BLaER1 (cell line): Measurements from ENCODE around the gene MAPKAP1.

ENCODE experiments used
- H3K27ac ChIP-seq: shearing (Covaris generic); formaldehyde crosslinking; 2 replicates; pipeline ENCODE4 v1.8.1; 2022
- H3K27me3 ChIP-seq: shearing (Covaris generic); formaldehyde crosslinking; 2 replicates; pipeline ENCODE4 v1.8.1; 2022
- H3K36me3 ChIP-seq: shearing (Covaris generic); formaldehyde crosslinking; 2 replicates; pipeline ENCODE4 v1.8.1; 2022
- H3K4me1 ChIP-seq: shearing (Covaris generic); formaldehyde crosslinking; 2 replicates; pipeline ENCODE4 v1.8.1; 2022
- H3K4me2 ChIP-seq: shearing (Covaris generic); formaldehyde crosslinking; 2 replicates; pipeline ENCODE4 v1.8.1; 2022
- H3K4me3 ChIP-seq: shearing (Covaris generic); formaldehyde crosslinking; 2 replicates; pipeline ENCODE4 v1.8.1; 2022
- H3K9ac ChIP-seq: shearing (Covaris generic); formaldehyde crosslinking; 2 replicates; pipeline ENCODE4 v1.8.1; 2022
- H3K9me3 ChIP-seq: shearing (Covaris generic); formaldehyde crosslinking; 2 replicates; pipeline ENCODE4 v1.8.1; 2022
- H4K20me1 ChIP-seq: shearing (Covaris generic); formaldehyde crosslinking; 2 replicates; pipeline ENCODE4 v1.8.1; 2022
- Cebpa-rat ChIP-seq: shearing (Covaris generic); IDR thresholded peaks from 2 replicates; pipeline ENCODE4 v1.8.1; 2022

The MAPKAP1 gene

DNA sequence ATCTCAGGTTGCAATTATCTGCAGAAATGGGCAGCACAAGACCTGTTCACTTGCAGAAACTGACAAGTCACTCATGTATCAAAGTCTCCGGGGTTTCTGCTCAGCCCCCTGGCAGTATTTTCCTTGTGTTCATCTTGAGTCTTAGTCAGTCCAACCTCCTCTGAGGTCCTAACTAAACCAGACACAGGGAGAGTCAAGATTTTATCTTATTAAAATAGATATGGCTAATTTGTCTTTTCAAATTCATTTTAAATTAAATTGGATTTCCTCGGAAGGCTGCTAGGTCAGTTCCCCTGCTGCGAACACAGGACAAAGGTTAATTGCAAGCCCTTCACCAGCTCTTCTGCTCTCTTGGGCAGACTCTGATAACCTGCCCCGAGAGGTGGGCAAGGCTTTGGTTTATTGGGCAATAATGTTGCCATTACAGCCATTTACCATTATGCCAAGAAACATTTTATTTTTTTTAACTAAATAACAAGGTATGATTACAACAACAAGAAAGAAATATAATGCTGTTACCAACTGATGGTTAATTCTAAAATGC lies 103.5 kb downstream of the MAPKAP1 start:
- TF ChIP-seq Cebpa-rat = no peak
- Histone ChIP-seq H4K20me1 (peaks cover 86% of the 10 kb centered on the region), H3K27ac (no peak overlapping the region), H3K4me3 (no peak overlapping the region), H3K4me1 (peaks cover 11% of the 10 kb centered on the region), H3K4me2 (no peak overlapping the region), H3K9ac (no peak overlapping the region), H3K27me3 (no peaks in the 10 kb centered on the region), H3K9me3 (no peaks in the 10 kb centered on the region), H3K36me3 (peaks cover 10% of the 10 kb centered on the region)

DNA sequence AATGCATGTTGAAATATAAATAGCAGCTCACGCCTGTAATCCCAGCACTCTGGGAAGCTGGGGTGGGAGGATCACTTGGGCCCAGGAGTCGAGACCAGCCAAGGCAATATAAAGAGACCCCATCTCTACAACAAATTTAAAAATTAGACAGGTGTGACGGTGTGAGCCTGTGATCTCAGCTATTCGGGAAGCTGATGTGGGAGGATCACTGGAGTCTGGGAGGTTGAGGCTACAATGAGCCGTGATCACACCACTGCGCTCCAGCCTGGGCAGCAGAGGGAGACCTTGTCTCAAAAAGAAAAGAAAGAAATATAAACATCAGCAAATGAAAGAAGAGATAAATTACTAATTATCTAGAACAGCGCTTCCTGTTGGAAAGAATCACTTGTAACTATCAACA lies 105.0 kb downstream of the MAPKAP1 start:
- peaks cover 10% of the 10 kb centered on the region for H3K36me3 ChIP-seq
- no peaks in the 10 kb centered on the region for H3K27me3 ChIP-seq
- peaks cover 76% of the 10 kb centered on the region for H4K20me1 ChIP-seq
- H3K4me1 ChIP-seq = no peaks in the 10 kb centered on the region
- no peak overlapping the region for H3K4me3 ChIP-seq
- no peaks in the 10 kb centered on the region for H3K9me3 ChIP-seq
- TF ChIP-seq Cebpa-rat = no peak
- no peak overlapping the region for H3K27ac ChIP-seq
- H3K9ac ChIP-seq = no peak overlapping the region
- H3K4me2 ChIP-seq = no peak overlapping the region

- H3K4me1 ChIP-seq = no peaks in the 10 kb centered on the region
- H3K4me3 ChIP-seq = no peak overlapping the region
- no peak overlapping the region for H3K27ac ChIP-seq
- H3K27me3 ChIP-seq = no peaks in the 10 kb centered on the region
- H3K36me3 ChIP-seq = peaks cover 21% of the 10 kb centered on the region
- H4K20me1 ChIP-seq = peaks cover 58% of the 10 kb centered on the region
- H3K9me3 ChIP-seq = no peaks in the 10 kb centered on the region
- no peak for TF ChIP-seq Cebpa-rat
- H3K9ac ChIP-seq = no peak overlapping the region
- H3K4me2 ChIP-seq = no peak overlapping the region
Measured at GRCh38 chr9:125600194-125600593, 106.8 kb downstream of the MAPKAP1 start.

DNA sequence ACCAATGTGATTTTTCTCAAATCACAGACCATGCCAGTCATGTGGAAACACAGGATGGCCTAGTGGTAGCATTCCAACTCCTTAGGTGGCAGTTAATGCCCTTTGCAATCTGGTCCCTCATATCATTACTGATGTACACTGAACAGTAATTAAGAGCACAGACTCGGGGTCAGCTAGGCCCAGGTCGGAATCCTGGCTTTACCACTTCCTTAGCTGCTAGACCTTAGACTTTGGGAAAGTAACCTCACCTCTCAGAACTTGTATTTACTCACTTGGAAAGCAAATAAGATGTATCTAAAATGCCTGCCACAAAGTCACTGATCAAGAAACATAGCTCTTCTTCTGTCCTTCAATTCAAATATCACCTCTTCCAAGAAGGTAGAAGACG lies 112.8 kb downstream of the MAPKAP1 start:
- H3K27ac ChIP-seq = no peak overlapping the region
- H3K4me3 ChIP-seq = no peak overlapping the region
- TF ChIP-seq Cebpa-rat = no peak
- H3K27me3 ChIP-seq = no peaks in the 10 kb centered on the region
- H3K4me1 ChIP-seq = no peaks in the 10 kb centered on the region
- peaks cover 26% of the 10 kb centered on the region; the same call in 1 of the 2 replicates for H4K20me1 ChIP-seq
- no peaks in the 10 kb centered on the region for H3K9me3 ChIP-seq
- H3K4me2 ChIP-seq = no peak overlapping the region
- 0 out of 2 replicates have a peak, but pooled peaks cover 11% of the 10 kb centered on the region for H3K36me3 ChIP-seq
- H3K9ac ChIP-seq = no peak overlapping the region

DNA sequence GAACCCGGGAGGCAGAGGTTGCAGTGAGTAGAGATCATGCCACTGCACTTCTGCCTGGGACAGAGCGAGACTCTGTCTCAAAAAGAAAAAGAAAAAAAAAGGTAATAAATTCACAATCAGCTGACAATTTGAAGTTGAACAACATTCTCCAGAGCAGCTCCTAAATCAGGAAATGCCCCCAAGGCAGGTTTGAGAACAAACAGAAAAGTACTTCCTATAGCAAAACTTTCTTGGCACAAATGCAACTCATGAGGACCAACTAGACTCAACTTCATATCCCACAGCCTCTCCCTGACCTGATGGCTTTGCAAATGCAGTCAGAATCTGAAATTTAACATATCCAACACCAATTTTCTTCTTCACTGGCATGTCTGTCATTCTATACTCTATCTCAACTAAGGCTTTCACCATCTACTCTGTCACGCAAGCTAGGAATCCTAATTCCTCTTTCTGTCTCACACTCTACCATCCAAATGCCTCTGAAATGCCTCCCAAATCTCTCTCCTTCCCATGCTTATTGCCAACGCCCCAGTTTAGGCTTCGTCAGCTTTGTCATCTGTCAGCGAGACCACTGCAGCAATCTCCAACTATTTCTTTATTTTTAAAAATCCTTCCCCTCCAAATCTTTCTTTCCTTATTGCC lies 113.3 kb downstream of the MAPKAP1 start:
- H3K4me1 ChIP-seq = no peaks in the 10 kb centered on the region
- TF ChIP-seq Cebpa-rat = no peak
- H3K27ac ChIP-seq = no peak overlapping the region
- H3K9me3 ChIP-seq = no peaks in the 10 kb centered on the region
- H4K20me1 ChIP-seq = peaks cover 30% of the 10 kb centered on the region; the same call in 1 of the 2 replicates
- no peak overlapping the region for H3K4me2 ChIP-seq
- 0 out of 2 replicates have a peak, but pooled peaks cover 15% of the 10 kb centered on the region for H3K36me3 ChIP-seq
- H3K4me3 ChIP-seq = no peak overlapping the region
- no peaks in the 10 kb centered on the region for H3K27me3 ChIP-seq
- no peak overlapping the region for H3K9ac ChIP-seq

GRCh38 chr9:125591888-125592287 lies 115.1 kb downstream of the MAPKAP1 start:
- Histone ChIP-seq H4K20me1 (peaks cover 28% of the 10 kb centered on the region; the same call in 1 of the 2 replicates), H3K36me3 (0 out of 2 replicates have a peak, but pooled peaks cover 16% of the 10 kb centered on the region), H3K4me2 (no peak overlapping the region), H3K9me3 (no peaks in the 10 kb centered on the region), H3K4me3 (no peak overlapping the region), H3K27ac (no peak overlapping the region), H3K27me3 (no peaks in the 10 kb centered on the region), H3K9ac (no peak overlapping the region), H3K4me1 (no peaks in the 10 kb centered on the region)
- TF ChIP-seq Cebpa-rat = no peak

DNA sequence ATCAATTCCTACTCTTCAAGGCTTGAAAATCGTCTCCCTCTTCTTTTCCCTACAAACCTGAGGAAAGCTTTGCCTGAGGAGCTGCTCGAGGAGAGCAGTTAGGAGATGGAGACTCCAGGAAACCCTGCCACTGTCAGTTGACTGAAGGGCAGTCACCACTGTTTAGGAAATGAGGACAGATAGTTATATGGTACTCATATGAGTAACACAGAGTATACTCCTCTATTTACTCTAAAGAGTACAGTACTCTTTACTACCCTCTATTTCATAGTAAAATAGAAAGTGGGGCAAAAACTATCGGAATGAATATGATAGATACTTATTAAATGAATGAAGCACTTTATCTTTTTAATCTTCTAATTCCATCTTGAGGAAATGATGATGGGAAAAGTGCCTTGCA lies 115.8 kb downstream of the MAPKAP1 start:
- TF ChIP-seq Cebpa-rat = no peak
- no peak overlapping the region for H3K4me3 ChIP-seq
- H3K4me1 ChIP-seq = no peaks in the 10 kb centered on the region
- no peak overlapping the region for H3K27ac ChIP-seq
- H3K9ac ChIP-seq = no peak overlapping the region
- 0 out of 2 replicates have a peak, but pooled peaks cover 14% of the 10 kb centered on the region for H3K36me3 ChIP-seq
- no peak overlapping the region for H3K4me2 ChIP-seq
- H4K20me1 ChIP-seq = peaks cover 32% of the 10 kb centered on the region; the same call in 1 of the 2 replicates
- no peaks in the 10 kb centered on the region for H3K27me3 ChIP-seq
- no peaks in the 10 kb centered on the region for H3K9me3 ChIP-seq

- no peak overlapping the region for H3K9ac ChIP-seq
- H3K4me1 ChIP-seq = no peaks in the 10 kb centered on the region
- no peak for TF ChIP-seq Cebpa-rat
- no peaks in the 10 kb centered on the region for H3K9me3 ChIP-seq
- no peaks in the 10 kb centered on the region for H3K27me3 ChIP-seq
- peaks cover 32% of the 10 kb centered on the region; the same call in 1 of the 2 replicates for H4K20me1 ChIP-seq
- H3K4me3 ChIP-seq = no peak overlapping the region
- H3K27ac ChIP-seq = no peak overlapping the region
- peaks cover 25% of the 10 kb centered on the region for H3K36me3 ChIP-seq
- H3K4me2 ChIP-seq = no peak overlapping the region
Measured at GRCh38 chr9:125589287-125589686, 117.7 kb downstream of the MAPKAP1 start.

DNA sequence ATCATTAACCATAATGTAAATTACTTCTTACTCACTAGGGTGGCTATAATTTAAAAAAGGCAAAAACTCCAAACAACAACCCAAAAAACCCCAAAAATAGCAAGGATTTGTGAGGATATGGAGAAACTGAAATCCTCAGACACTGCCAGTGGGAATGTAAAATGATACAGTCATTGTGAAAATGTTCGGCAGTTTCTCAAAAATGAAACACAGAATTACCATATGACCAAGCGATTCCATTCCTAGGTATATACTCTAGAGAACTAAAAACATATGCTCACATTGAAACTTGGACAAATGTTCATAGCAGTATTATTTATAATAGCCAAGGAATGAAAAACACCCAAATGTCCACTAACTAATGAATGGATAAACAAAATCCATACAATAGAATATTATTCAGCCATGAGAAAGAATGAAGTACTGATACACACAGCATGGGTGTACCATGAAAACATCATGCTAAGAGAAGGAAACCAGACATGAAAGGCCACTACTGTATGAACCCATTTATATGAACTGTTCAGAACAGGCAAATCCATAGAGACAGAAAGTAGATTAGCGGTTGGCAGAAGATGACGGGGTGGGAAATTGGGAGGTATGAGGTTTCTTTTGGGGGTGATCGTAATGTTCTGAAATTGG lies 119.1 kb downstream of the MAPKAP1 start:
- H3K27ac ChIP-seq = no peak overlapping the region
- peaks cover 37% of the 10 kb centered on the region for H3K36me3 ChIP-seq
- no peak overlapping the region for H3K9ac ChIP-seq
- no peaks in the 10 kb centered on the region for H3K27me3 ChIP-seq
- no peaks in the 10 kb centered on the region for H3K9me3 ChIP-seq
- no peak overlapping the region for H3K4me2 ChIP-seq
- no peak for TF ChIP-seq Cebpa-rat
- H4K20me1 ChIP-seq = peaks cover 28% of the 10 kb centered on the region; the same call in 1 of the 2 replicates
- H3K4me1 ChIP-seq = no peaks in the 10 kb centered on the region
- H3K4me3 ChIP-seq = no peak overlapping the region

DNA sequence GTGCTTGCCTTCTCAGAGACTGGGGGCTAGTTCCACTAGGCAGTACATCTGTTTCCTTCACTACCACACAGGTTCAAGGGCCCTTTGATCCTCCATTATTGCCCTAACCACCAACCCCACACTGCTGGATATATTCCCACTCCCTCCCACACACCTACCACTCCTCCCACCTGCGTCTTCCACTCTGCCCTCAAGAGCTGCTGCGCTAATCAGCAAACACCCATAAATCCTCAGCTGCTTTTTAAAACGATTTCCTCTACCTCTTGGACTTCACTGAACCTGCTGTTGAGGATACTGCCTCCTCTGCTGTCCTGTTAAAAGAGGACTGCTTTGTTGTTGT lies 120.9 kb downstream of the MAPKAP1 start:
- no peak for TF ChIP-seq Cebpa-rat
- Histone ChIP-seq H3K36me3 (peaks cover 47% of the 10 kb centered on the region), H3K4me2 (no peak overlapping the region), H3K9me3 (no peaks in the 10 kb centered on the region), H3K27ac (no peak overlapping the region), H3K27me3 (no peaks in the 10 kb centered on the region), H3K9ac (no peak overlapping the region), H3K4me1 (no peaks in the 10 kb centered on the region), H3K4me3 (no peak overlapping the region), H4K20me1 (peaks cover 28% of the 10 kb centered on the region; the same call in 1 of the 2 replicates)
